ENCODE results near the gene CLK2. TPM values are rescaled to one million over a fixed set of nuclear protein-coding genes. Genes with fewer than 3 reads are reported as not detected.

The CLK2 gene
- total and polyA plus RNA-seq, 7 experiments from 2014 or later, result 16.7 to 137 (median 73.7) TPM

Other genes with a start within 250 kb of the CLK2 start
- 1 to 10 TPM in 4 of 5 experiments, under 1 TPM in 1; 0.22 to 3.3 (median 2.4) TPM for gene DCST2, start 239.7 kb downstream of the CLK2 start, total RNA-seq
- not detected for gene DCST2, start 239.7 kb downstream of the CLK2 start, polyA plus RNA-seq
- gene DCST1, start 239.7 kb downstream of the CLK2 start, total RNA-seq, result under 1 TPM in 3 of 5 experiments, not detected in 2; 0.19 to 0.78 (median 0.42) TPM
- gene DCST1, start 239.7 kb downstream of the CLK2 start, polyA plus RNA-seq, result not detected
- gene ADAM15, start 222.2 kb downstream of the CLK2 start, total RNA-seq, result 10 to 100 TPM; 16.9 to 53.7 (median 28.8) TPM
- gene ADAM15, start 222.2 kb downstream of the CLK2 start, polyA plus RNA-seq, result 1 to 10 TPM; 5.8 to 8.5 TPM
- gene EFNA4, start 209.8 kb downstream of the CLK2 start, total RNA-seq, result 1 to 10 TPM; 3.9 to 9.4 (median 7.7) TPM
- 1 to 10 TPM; 2.1 to 3.9 TPM for gene EFNA4, start 209.8 kb downstream of the CLK2 start, polyA plus RNA-seq
- gene EFNA3, start 194.7 kb downstream of the CLK2 start, total RNA-seq, result 1 to 10 TPM in 4 of 5 experiments, under 1 TPM in 1; 0.42 to 4.0 (median 2.7) TPM
- gene EFNA3, start 194.7 kb downstream of the CLK2 start, polyA plus RNA-seq, result under 1 TPM; 0.51 to 0.72 TPM
- gene EFNA1, start 145.6 kb downstream of the CLK2 start, total RNA-seq, result 1 to 10 TPM in 4 of 5 experiments, not detected in 1; 4.0 to 7.3 (median 5.6) TPM
- gene EFNA1, start 145.6 kb downstream of the CLK2 start, polyA plus RNA-seq, result 10 to 100 TPM; 11.1 to 16.8 TPM
- gene SLC50A1, start 137.7 kb downstream of the CLK2 start, total RNA-seq, result 10 to 100 TPM; 21.1 to 35.6 (median 24.3) TPM
- gene SLC50A1, start 137.7 kb downstream of the CLK2 start, polyA plus RNA-seq, result 10 to 100 TPM; 51.0 to 64.8 TPM
- 10 to 100 TPM; 29.1 to 50.4 (median 43.8) TPM for gene DPM3, start 133.0 kb downstream of the CLK2 start, total RNA-seq
- 100 to 1,000 TPM in 1 of 2 donors, 10 to 100 TPM in 1; 99.2 to 128 TPM for gene DPM3, start 133.0 kb downstream of the CLK2 start, polyA plus RNA-seq
- 100 to 1,000 TPM in 4 of 5 experiments, 10 to 100 TPM in 1; 97.4 to 236 (median 155) TPM for gene KRTCAP2, start 100.2 kb downstream of the CLK2 start, total RNA-seq
- gene KRTCAP2, start 100.2 kb downstream of the CLK2 start, polyA plus RNA-seq, result 100 to 1,000 TPM; 450 to 469 TPM
- gene TRIM46, start 99.7 kb downstream of the CLK2 start, total RNA-seq, result 10 to 100 TPM in 1 of 5 experiments, 1 to 10 TPM in 4; 3.5 to 21.9 (median 4.1) TPM
- 1 to 10 TPM in 1 of 2 donors, under 1 TPM in 1; 0.69 to 1.3 TPM for gene TRIM46, start 99.7 kb downstream of the CLK2 start, polyA plus RNA-seq
- gene THBS3, start 65.6 kb downstream of the CLK2 start, total RNA-seq, result 10 to 100 TPM; 26.0 to 35.9 (median 28.1) TPM
- gene THBS3, start 65.6 kb downstream of the CLK2 start, polyA plus RNA-seq, result 1 to 10 TPM in 1 of 2 donors, under 1 TPM in 1; 0.87 to 2.6 TPM
- gene MTX1, start 64.8 kb downstream of the CLK2 start, total RNA-seq, result 10 to 100 TPM; 19.5 to 40.8 (median 22.0) TPM
- gene MTX1, start 64.8 kb downstream of the CLK2 start, polyA plus RNA-seq, result 10 to 100 TPM; 48.9 to 49.9 TPM
- 10 to 100 TPM in 4 of 5 experiments, 1 to 10 TPM in 1; 8.2 to 24.3 (median 13.8) TPM for gene ENTREP3, start 18.0 kb downstream of the CLK2 start, total RNA-seq
- gene ENTREP3, start 18.0 kb downstream of the CLK2 start, polyA plus RNA-seq, result 1 to 10 TPM; 1.8 to 2.0 TPM
- gene SCAMP3, start 11.1 kb downstream of the CLK2 start, total RNA-seq, result 100 to 1,000 TPM in 3 of 5 experiments, 10 to 100 TPM in 2; 50.8 to 118 (median 100) TPM
- gene SCAMP3, start 11.1 kb downstream of the CLK2 start, polyA plus RNA-seq, result 100 to 1,000 TPM; 141 to 219 TPM
- gene HCN3, start 4.0 kb upstream of the CLK2 start, total RNA-seq, result 1 to 10 TPM; 1.6 to 3.3 (median 2.8) TPM
- under 1 TPM in 1 of 2 donors, not detected in 1; 0.07 TPM for gene HCN3, start 4.0 kb upstream of the CLK2 start, polyA plus RNA-seq
- gene PKLR, start 27.9 kb upstream of the CLK2 start, total RNA-seq, result not detected
- under 1 TPM in 1 of 2 donors, not detected in 1; 0.06 TPM for gene PKLR, start 27.9 kb upstream of the CLK2 start, polyA plus RNA-seq
- gene FDPS, start 35.4 kb upstream of the CLK2 start, total RNA-seq, result 100 to 1,000 TPM in 1 of 5 experiments, 10 to 100 TPM in 4; 58.5 to 193 (median 79.0) TPM
- 100 to 1,000 TPM in 1 of 2 donors, 10 to 100 TPM in 1; 99.3 to 102 TPM for gene FDPS, start 35.4 kb upstream of the CLK2 start, polyA plus RNA-seq
- 10 to 100 TPM; 14.9 to 26.8 (median 15.7) TPM for gene RUSC1, start 47.4 kb upstream of the CLK2 start, total RNA-seq
- 1 to 10 TPM; 6.8 to 7.7 TPM for gene RUSC1, start 47.4 kb upstream of the CLK2 start, polyA plus RNA-seq